Endothelial cell of umbilical vein (primary cell): ENCODE measurements around the gene LCLAT1. TPM values are rescaled to one million over a fixed set of nuclear protein-coding genes. Genes with fewer than 3 reads are reported as not detected.
"Not testable (repeated sequence)": the region's sequence is repeated elsewhere in the genome, so short reads cannot be mapped to it uniquely, and the experiment has no call there.

Experiments used
- BruUV-seq: library from RNA; stranded (reverse); fragments of 400-500 nt; replicated peaks from 2 replicates; lab custom pipeline; 2021; lab: Mats Ljungman, UMichigan
- CTCF ChIA-PET: fragments of 300-600, 350-600 bp; sonication (Branson Sonifier 250); formaldehyde crosslinking; loops from one replicate; lab custom pipeline; 2021; ENCODE audit warnings: antibody characterized with exemption, inconsistent platforms; lab: Charles Lee
- POLR2A ChIA-PET: fragments of 300-600, 350-600 bp; sonication (Branson Sonifier 250); formaldehyde crosslinking; loops from one replicate; lab custom pipeline; 2021; ENCODE audit warnings: antibody characterized with exemption, inconsistent platforms; lab: Charles Lee
- DNase-seq: peaks from one replicate; pipeline ENCODE4 v3.0.0-alpha.2; 2011; ENCODE audit warnings: low read depth, low spot score
- FAIRE-seq: peaks from 2 replicates; lab custom pipeline; 2011; peaks lifted over from hg19 to GRCh38; lab: Jason Lieb, UNC
- H2AFZ ChIP-seq: 2 replicates; pipeline ENCODE4 v1.6.0; 2012; ENCODE audit warnings: low read depth, low read length, control low read depth, inconsistent platforms
- H3K27ac ChIP-seq: 2 replicates; pipeline ENCODE4 v1.5.1; 2011; ENCODE audit warnings: low read depth, mild to moderate bottlenecking, control low read depth, low read length, moderate library complexity; ENCODE audit not compliant: insufficient read depth
- H3K27me3 ChIP-seq, 2 experiments: 2 replicates each; pipeline versions ENCODE4 v1.6.0 to v1.6.1; 2011; ENCODE audit warnings: low read length in 2 of 2, mixed read lengths in 1 of 2; ENCODE audit not compliant: control insufficient read depth in 2 of 2, insufficient read depth in 2 of 2
- H3K36me3 ChIP-seq, 2 experiments: 2 replicates in 1 of 2; 3 replicates in 1 of 2; pipeline ENCODE4 v1.5.1; 2011; ENCODE audit warnings: low read length in 2 of 2, mild to moderate bottlenecking in 1 of 2, moderate library complexity in 1 of 2; ENCODE audit not compliant: control insufficient read depth in 2 of 2, insufficient read depth in 2 of 2; ENCODE audit errors: extremely low read depth in 1 of 2
- H3K4me1 ChIP-seq: 3 replicates; pipeline ENCODE4 v1.5.1; 2011; ENCODE audit warnings: mild to moderate bottlenecking, low read length; ENCODE audit not compliant: control insufficient read depth, insufficient read depth; ENCODE audit errors: extremely low read depth
- H3K4me2 ChIP-seq: 2 replicates; pipeline ENCODE4 v1.6.1; 2011; ENCODE audit warnings: low read length, control low read depth, mixed read lengths; ENCODE audit not compliant: insufficient read depth
- H3K4me3 ChIP-seq, 3 experiments: fragments of 200-600 bp in 1 of 3; sonication (generic), shearing (Covaris generic) in 1 of 3; replicated peaks in 1 of 3; 2 replicates each; pipeline ENCODE4 v1.5.1; 2011 to 2016; ENCODE audit warnings: control low read depth in 3 of 3, low read length in 3 of 3, mild to moderate bottlenecking in 2 of 3, inconsistent platforms in 1 of 3, low read depth in 1 of 3, moderate library complexity in 1 of 3; ENCODE audit not compliant: insufficient read depth in 1 of 3
- H3K79me2 ChIP-seq: 2 replicates; pipeline ENCODE4 v1.6.0; 2012; ENCODE audit warnings: low read length, inconsistent platforms; ENCODE audit not compliant: control insufficient read depth, insufficient read depth
- H3K9ac ChIP-seq: replicated peaks from 2 replicates; pipeline ENCODE3; 2011; ENCODE audit warnings: low read length, control low read depth; ENCODE audit not compliant: insufficient read depth; ENCODE audit errors: extremely low read depth
- H3K9me1 ChIP-seq: replicated peaks from 3 replicates; pipeline ENCODE4 v1.6.0; 2011; ENCODE audit warnings: mild to moderate bottlenecking, low read length; ENCODE audit not compliant: control insufficient read depth, insufficient read depth; ENCODE audit errors: extremely low read depth
- H3K9me3 ChIP-seq: replicated peaks from 2 replicates; pipeline ENCODE4 v1.5.1; 2012; ENCODE audit warnings: low read length, inconsistent platforms; ENCODE audit not compliant: control insufficient read depth, insufficient read depth
- H4K20me1 ChIP-seq: replicated peaks from 2 replicates; pipeline ENCODE3; 2011; ENCODE audit warnings: mild to moderate bottlenecking, low read length; ENCODE audit not compliant: control insufficient read depth, insufficient read depth; ENCODE audit errors: extremely low read depth
- EZH2 ChIP-seq: IDR thresholded peaks from 2 replicates; pipeline ENCODE4 v1.6.1; 2012; ENCODE audit warnings: borderline replicate concordance, low read depth, mild to moderate bottlenecking, moderate library complexity, low read length, inconsistent platforms; ENCODE audit not compliant: severe bottlenecking
- FOS ChIP-seq: IDR thresholded peaks from 2 replicates; pipeline ENCODE4 v1.6.1; 2011; ENCODE audit warnings: mild to moderate bottlenecking, low read length, moderate library complexity, borderline replicate concordance; ENCODE audit not compliant: insufficient read depth
- GATA2 ChIP-seq: IDR thresholded peaks from 2 replicates; pipeline ENCODE4 v1.7.0; 2011; ENCODE audit warnings: low read depth, mild to moderate bottlenecking, moderate library complexity, mixed read lengths, low read length; ENCODE audit not compliant: insufficient read length, insufficient read depth
- JUN ChIP-seq: IDR thresholded peaks from 2 replicates; pipeline ENCODE4 v1.6.1; 2011; ENCODE audit warnings: borderline replicate concordance, low read depth; ENCODE audit not compliant: insufficient read length, insufficient read depth
- MYC ChIP-seq: IDR thresholded peaks from one replicate; pipeline ENCODE4 v1.6.1; 2011; ENCODE audit warnings: mild to moderate bottlenecking, low read depth, low read length
- POLR2A ChIP-seq: IDR thresholded peaks from 2 replicates; pipeline ENCODE4 v1.6.1; 2012; ENCODE audit warnings: low read depth, mild to moderate bottlenecking, control low read depth, low read length
- POLR2AphosphoS5 ChIP-seq: IDR thresholded peaks from 2 replicates; pipeline ENCODE4 v1.6.1; 2012; ENCODE audit warnings: low read depth, mild to moderate bottlenecking, control low read depth, low read length, moderate library complexity; ENCODE audit not compliant: insufficient read depth
- dilution Hi-C: fragments of 300-500 bp; cut with MboI; formaldehyde crosslinking; loops from one replicate; pipeline ENCODE4 v1.15.0; 2019; ENCODE audit warnings: low sequenced_read_pairs; ENCODE audit not compliant: extremely low pct_ligation_motif_present
- intact Hi-C: fragments of 100-400 bp; cut with micrococcal nuclease; formaldehyde crosslinking; loops from one replicate; pipeline ENCODE4 v1.10.0; 2022
- polyA plus RNA-seq, 4 experiments: library from polyadenylated mRNA; depleted of rRNA in 3 of 4; stranded (reverse) in 3 of 4; unstranded in 1 of 4; fragments of >200 nt; gene quantifications; 2 replicates each; pipeline versions ENCODE4 v1.2.1 to v1.2.3, GENCODE V29; 2011 to 2012; ENCODE audit warnings: missing spikeins in 1 of 4
- total RNA-seq: library from RNA; stranded (reverse); gene quantifications from 2 replicates; pipeline ENCODE4 v1.2.3, GENCODE V29; 2021
- TF ChIP-seq, protein P1 (sequence below), 2 donors: IDR thresholded peaks; 1 replicate in 1 of 2; 2 replicates in 1 of 2; pipeline ENCODE4 v1.5.1; 2011; ENCODE audit warnings: low read length in 2 of 2, mild to moderate bottlenecking in 2 of 2, moderate library complexity in 2 of 2, control low read depth in 1 of 2, inconsistent platforms in 1 of 2, low read depth in 1 of 2; ENCODE audit not compliant: insufficient read depth in 1 of 2; ENCODE audit errors: extremely low read depth in 1 of 2
- TF ChIP-seq, protein P2 (sequence below): IDR thresholded peaks from 2 replicates; pipeline ENCODE4 v1.6.1; 2011; ENCODE audit not compliant: insufficient read depth, insufficient read length

The LCLAT1 gene
- total and polyA plus RNA-seq, 2 donors (not counting 3 experiments of a cell fraction or from before 2014, with no cell fraction given): 6.1 to 20.8 TPM

DNA sequence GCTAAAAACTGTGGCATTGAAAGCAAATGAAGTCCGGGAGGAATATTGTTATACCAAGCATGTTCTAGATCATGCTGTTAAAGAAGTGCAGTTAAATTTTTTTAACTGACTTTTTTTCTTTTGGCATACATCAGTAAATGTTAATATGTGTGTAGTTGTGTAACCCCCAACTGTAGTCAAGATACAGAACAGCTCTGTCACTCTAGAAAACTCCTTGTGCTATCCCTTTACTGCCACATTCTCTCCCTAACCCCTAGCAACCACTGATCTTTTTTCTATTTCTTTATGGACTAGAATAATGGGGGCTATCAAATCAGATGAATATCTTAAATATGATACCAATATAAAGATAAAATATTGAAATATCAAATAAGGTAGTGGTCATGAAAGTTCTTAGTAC is 46.4 kb downstream of the LCLAT1 start:
- Histone ChIP-seq H3K9me3 (no peaks in the 10 kb centered on the region), H3K4me2 (no peak overlapping the region), H3K27me3 (no peaks in the 10 kb centered on the region), H3K79me2 (peaks cover 3% of the 10 kb centered on the region), H3K4me1 (no peaks in the 10 kb centered on the region), H3K36me3 (no peaks in the 10 kb centered on the region), H4K20me1 (no peaks in the 10 kb centered on the region), H2AFZ (no peak overlapping the region), H3K9me1 (no peaks in the 10 kb centered on the region), H3K27ac (no peak overlapping the region), H3K4me3 (no peak overlapping the region), H3K9ac (no peak overlapping the region)
- TF ChIP-seq GATA2 (no peak), POLR2A (no peak), JUN (no peak), MYC (no peak), POLR2AphosphoS5 (no peak), FOS (no peak), EZH2 (no peak)
- TF ChIP-seq, protein P1, sequence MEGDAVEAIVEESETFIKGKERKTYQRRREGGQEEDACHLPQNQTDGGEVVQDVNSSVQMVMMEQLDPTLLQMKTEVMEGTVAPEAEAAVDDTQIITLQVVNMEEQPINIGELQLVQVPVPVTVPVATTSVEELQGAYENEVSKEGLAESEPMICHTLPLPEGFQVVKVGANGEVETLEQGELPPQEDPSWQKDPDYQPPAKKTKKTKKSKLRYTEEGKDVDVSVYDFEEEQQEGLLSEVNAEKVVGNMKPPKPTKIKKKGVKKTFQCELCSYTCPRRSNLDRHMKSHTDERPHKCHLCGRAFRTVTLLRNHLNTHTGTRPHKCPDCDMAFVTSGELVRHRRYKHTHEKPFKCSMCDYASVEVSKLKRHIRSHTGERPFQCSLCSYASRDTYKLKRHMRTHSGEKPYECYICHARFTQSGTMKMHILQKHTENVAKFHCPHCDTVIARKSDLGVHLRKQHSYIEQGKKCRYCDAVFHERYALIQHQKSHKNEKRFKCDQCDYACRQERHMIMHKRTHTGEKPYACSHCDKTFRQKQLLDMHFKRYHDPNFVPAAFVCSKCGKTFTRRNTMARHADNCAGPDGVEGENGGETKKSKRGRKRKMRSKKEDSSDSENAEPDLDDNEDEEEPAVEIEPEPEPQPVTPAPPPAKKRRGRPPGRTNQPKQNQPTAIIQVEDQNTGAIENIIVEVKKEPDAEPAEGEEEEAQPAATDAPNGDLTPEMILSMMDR (IDR thresholded peaks at IDR 0.05; ENCODE audit: extremely low read depth in 1 of 2, insufficient read depth in 1 of 2, low read depth in 1 of 2, low read length in 2 of 2): no peak
- TF ChIP-seq, protein P2, sequence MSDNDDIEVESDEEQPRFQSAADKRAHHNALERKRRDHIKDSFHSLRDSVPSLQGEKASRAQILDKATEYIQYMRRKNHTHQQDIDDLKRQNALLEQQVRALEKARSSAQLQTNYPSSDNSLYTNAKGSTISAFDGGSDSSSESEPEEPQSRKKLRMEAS: no peak
- DNase-seq (no peak), FAIRE-seq (no peak)
- CTCF ChIA-PET: no interaction called here
- BruUV-seq: no TSS peak
- POLR2A ChIA-PET: no interaction called here
- intact Hi-C loops: no loop called here
- dilution Hi-C loops: no loop called here

DNA sequence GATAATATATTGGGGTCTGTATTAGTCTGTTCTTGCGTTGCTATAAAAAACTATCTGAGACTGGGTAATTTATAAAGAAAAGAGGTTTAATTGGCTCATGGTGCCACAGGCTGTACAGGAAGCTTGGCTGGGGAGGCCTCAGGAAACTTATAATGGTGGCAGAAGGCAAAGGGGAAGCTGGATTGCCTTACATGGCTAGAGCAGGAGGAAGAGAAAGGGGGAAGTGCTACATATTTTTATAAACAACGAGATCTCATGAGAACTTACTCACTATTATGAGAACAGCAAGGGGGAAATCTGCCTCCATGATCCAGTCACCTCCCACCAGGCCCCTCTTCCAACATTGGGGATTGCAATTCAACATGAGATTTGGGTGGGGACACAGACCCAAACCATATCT is 48.9 kb downstream of the LCLAT1 start:
- H3K9me3 ChIP-seq, H3K27ac ChIP-seq, dilution Hi-C loops, FAIRE-seq, BruUV-seq, H3K36me3 ChIP-seq, intact Hi-C loops, H3K79me2 ChIP-seq, H3K4me1 ChIP-seq, H3K9ac ChIP-seq, DNase-seq, H2AFZ ChIP-seq, H3K9me1 ChIP-seq, CTCF ChIA-PET, H3K4me2 ChIP-seq, H4K20me1 ChIP-seq, POLR2A ChIA-PET, H3K27me3 ChIP-seq, H3K4me3 ChIP-seq: not testable (repeated sequence)
